Liver (tissue), 3 donors: Measurements from ENCODE around the gene ADGRL4.

ENCODE experiments used
- CTCF ChIP-seq: fragments of 150-350 bp; IDR thresholded peaks from 2 replicates; pipeline ENCODE4 v1.5.1; 2017; ENCODE audit warnings: improper control_type of control experiment, low read depth, low read length; ENCODE audit not compliant: missing input control
- EGR1 ChIP-seq, 2 donors: IDR thresholded peaks; 2 replicates each; pipeline ENCODE4 v1.6.1; 2016 to 2018; ENCODE audit warnings: antibody characterized with exemption in 2 of 2, low read depth in 2 of 2
- FOXA1 ChIP-seq: IDR thresholded peaks from 2 replicates; pipeline ENCODE4 v1.6.1; 2016; ENCODE audit warnings: antibody characterized with exemption
- GABPA ChIP-seq, 2 donors: IDR thresholded peaks in 1 of 2; conservative IDR thresholded peaks in 1 of 2; 2 replicates each; pipeline ENCODE4 v1.6.1; 2016; ENCODE audit warnings: antibody characterized with exemption in 2 of 2, mild to moderate bottlenecking in 1 of 2, moderate library complexity in 1 of 2
- HNF4A ChIP-seq, 2 donors: conservative IDR thresholded peaks; 2 replicates each; pipeline ENCODE4 v1.6.1; 2016; ENCODE audit warnings: antibody characterized with exemption in 2 of 2, mild to moderate bottlenecking in 2 of 2
- HNF4G ChIP-seq: IDR thresholded peaks from 2 replicates; pipeline ENCODE4 v1.6.1; 2016; ENCODE audit warnings: antibody characterized with exemption
- MAX ChIP-seq: IDR thresholded peaks from 2 replicates; pipeline ENCODE4 v1.6.1; 2016; ENCODE audit warnings: antibody characterized with exemption
- RAD21 ChIP-seq, 2 donors: IDR thresholded peaks; 2 replicates each; pipeline ENCODE4 v1.6.1; 2016; ENCODE audit warnings: antibody characterized with exemption in 2 of 2, mild to moderate bottlenecking in 2 of 2
- REST ChIP-seq: IDR thresholded peaks from 2 replicates; pipeline ENCODE4 v1.6.1; 2016; ENCODE audit warnings: antibody characterized with exemption, mild to moderate bottlenecking
- SP1 ChIP-seq: IDR thresholded peaks from 2 replicates; pipeline ENCODE4 v1.6.1; 2018; ENCODE audit warnings: antibody characterized with exemption, mild to moderate bottlenecking
- TAF1 ChIP-seq: conservative IDR thresholded peaks from 2 replicates; pipeline ENCODE4 v1.6.1; 2016; ENCODE audit warnings: antibody characterized with exemption, mild to moderate bottlenecking
- YY1 ChIP-seq: IDR thresholded peaks from 2 replicates; pipeline ENCODE4 v1.6.1; 2016; ENCODE audit warnings: antibody characterized with exemption, mild to moderate bottlenecking
- ZBTB33 ChIP-seq: IDR thresholded peaks from 2 replicates; pipeline ENCODE4 v1.6.1; 2016; ENCODE audit warnings: antibody characterized with exemption
- donor health status: healthy.
- donor health status: healthy.

- TF ChIP-seq YY1, result no peak
- TF ChIP-seq CTCF, result no peak
- TF ChIP-seq GABPA (IDR thresholded peaks at IDR 0.05 in 1 of 2, conservative IDR thresholded peaks at IDR 0.05 in 1 of 2), result no peak
- no peak for TF ChIP-seq MAX
- no peak for TF ChIP-seq REST
- TF ChIP-seq TAF1, result no peak
- TF ChIP-seq FOXA1, result no peak
- TF ChIP-seq RAD21 (IDR thresholded peaks at IDR 0.05), result no peak
- no peak for TF ChIP-seq SP1
- TF ChIP-seq HNF4G, result no peak
- TF ChIP-seq ZBTB33, result no peak
- TF ChIP-seq HNF4A (conservative IDR thresholded peaks at IDR 0.05), result no peak
- no peak for TF ChIP-seq EGR1 (IDR thresholded peaks at IDR 0.05; ENCODE audit: low read depth in 2 of 2)
These were observed 1.6 kb downstream of the ADGRL4 start for GRCh38 chr1:79004916-79005315.
